Measurements from ENCODE around the gene CSNK1E. TPM values are rescaled to one million over a fixed set of nuclear protein-coding genes. Genes with fewer than 3 reads are reported as not detected.
"Not testable (repeated sequence)": the region's sequence is repeated elsewhere in the genome, so short reads cannot be mapped to it uniquely, and the experiment has no call there.

Gene CSNK1E
- total RNA-seq = 100 to 1,000 TPM; 110 to 122 TPM

DNA sequence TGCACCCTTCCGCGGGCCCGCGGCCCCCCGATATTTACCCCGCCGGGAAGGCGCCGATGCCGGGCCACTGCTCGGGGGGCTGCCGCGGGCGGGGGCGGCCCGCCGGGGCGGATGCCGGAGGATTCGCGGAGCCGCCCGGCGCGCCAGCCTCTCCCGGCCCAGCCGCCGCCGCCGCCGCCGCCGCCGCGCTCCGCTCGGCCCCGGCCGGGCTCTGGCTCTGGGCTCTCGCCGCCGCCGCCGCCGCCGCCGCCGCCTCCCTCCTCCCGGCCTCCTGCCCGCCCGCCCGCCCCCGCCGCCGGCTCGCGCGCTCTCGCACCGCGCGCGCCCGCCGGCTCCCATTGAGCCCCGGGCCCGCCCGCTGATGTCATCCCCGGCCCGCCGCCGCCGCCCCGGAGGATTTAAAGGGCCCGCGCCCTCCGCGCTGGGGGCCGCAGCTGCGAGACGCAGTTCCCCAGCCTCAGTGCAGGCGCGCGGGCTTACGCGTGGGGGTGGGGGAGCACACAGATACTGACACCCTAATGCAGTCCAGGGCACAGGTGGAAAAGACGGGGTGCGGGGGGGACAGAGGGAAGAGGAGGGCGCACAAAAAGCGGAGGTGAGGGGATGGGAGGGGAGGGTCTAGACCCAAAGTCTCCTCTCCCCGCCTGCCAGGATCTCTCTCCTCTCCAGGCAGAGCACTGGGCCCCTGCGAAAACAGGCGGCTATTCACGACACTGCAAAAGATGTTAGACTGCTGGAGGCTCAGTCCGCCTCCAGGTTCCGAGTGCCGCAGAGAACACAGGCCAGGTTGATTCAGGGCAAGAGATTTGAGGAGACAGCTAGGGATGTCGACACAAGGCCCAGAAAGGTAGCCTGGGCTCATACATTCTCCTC, at the start of gene CSNK1E:
TSS of gene CSNK1E (minus strand) at position 312 of the 873 bp plus-strand sequence. CDS start 3,276 bp downstream, outside the sequence.
- Mint-ChIP-seq H3K4me3 (peak within 1 kb of the TSS; percentile 88), H3K27me3 (no peaks in the 10 kb centered on the region), H3K27ac (peak within 1 kb of the TSS; percentile 91), H3K4me1 (peaks cover 46% of the 10 kb centered on the region), H3K36me3 (no peaks in the 10 kb centered on the region), H3K9me3 (ENCODE audit: low read depth) (no peaks in the 10 kb centered on the region)
- ATAC-seq (peak; percentile 81), DNase-seq (peak; percentile 73)
- CTCF ChIA-PET = interaction anchor here (0.7 to 1.5 kb wide), 3 partner anchors 22 to 265 kb away, joined by 3 to 8 read pairs (median 4); no protein-coding TSS in a partner anchor

GRCh38 chr22:38365829-38366228, 48.6 kb upstream of the CSNK1E start:
- ATAC-seq; CTCF ChIA-PET; DNase-seq; H3K4me3 Mint-ChIP-seq; H3K27me3 Mint-ChIP-seq; H3K9me3 Mint-ChIP-seq (ENCODE audit: low read depth); H3K4me1 Mint-ChIP-seq; H3K27ac Mint-ChIP-seq: not testable (repeated sequence)
- H3K36me3 Mint-ChIP-seq = peaks cover 11% of the 10 kb centered on the region

DNA sequence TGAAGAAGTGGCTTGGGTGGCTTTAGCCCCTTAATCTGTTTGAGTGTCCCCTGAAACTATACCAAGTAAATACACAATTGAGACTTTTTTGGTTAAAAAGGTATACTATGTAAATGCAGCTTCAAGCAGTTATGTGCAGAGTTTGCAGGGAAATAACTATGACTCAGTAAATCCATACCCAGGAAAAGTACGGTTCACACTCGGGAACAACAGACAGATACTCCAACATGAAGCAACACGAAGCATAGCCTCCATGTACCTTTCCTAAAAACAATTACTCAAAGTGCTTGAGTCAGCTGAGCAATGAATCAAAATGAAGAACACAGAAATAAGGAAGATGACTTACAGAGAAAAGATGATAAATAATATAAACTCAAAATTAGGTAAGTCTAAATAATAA, 47.9 kb upstream of the CSNK1E start:
- H3K36me3 Mint-ChIP-seq = peaks cover 11% of the 10 kb centered on the region
- H3K27ac Mint-ChIP-seq; DNase-seq; H3K4me1 Mint-ChIP-seq; CTCF ChIA-PET; H3K9me3 Mint-ChIP-seq (ENCODE audit: low read depth); H3K27me3 Mint-ChIP-seq; ATAC-seq; H3K4me3 Mint-ChIP-seq: not testable (repeated sequence)

- H3K9me3 Mint-ChIP-seq (ENCODE audit: low read depth); H3K4me1 Mint-ChIP-seq; ATAC-seq; H3K27me3 Mint-ChIP-seq; H3K27ac Mint-ChIP-seq; H3K36me3 Mint-ChIP-seq; CTCF ChIA-PET; DNase-seq; H3K4me3 Mint-ChIP-seq: not testable (repeated sequence)
These were observed 43.3 kb upstream of the CSNK1E start for GRCh38 chr22:38360560-38360959.

GRCh38 chr22:38359817-38360216, 42.6 kb upstream of the CSNK1E start:
- DNase-seq; H3K36me3 Mint-ChIP-seq; H3K27me3 Mint-ChIP-seq; H3K27ac Mint-ChIP-seq; H3K9me3 Mint-ChIP-seq (ENCODE audit: low read depth); ATAC-seq; H3K4me1 Mint-ChIP-seq; CTCF ChIA-PET; H3K4me3 Mint-ChIP-seq: not testable (repeated sequence)

- H3K4me1 Mint-ChIP-seq; DNase-seq; H3K36me3 Mint-ChIP-seq; H3K27me3 Mint-ChIP-seq; H3K4me3 Mint-ChIP-seq; CTCF ChIA-PET; H3K27ac Mint-ChIP-seq; H3K9me3 Mint-ChIP-seq (ENCODE audit: low read depth); ATAC-seq: not testable (repeated sequence)
These were observed 40.7 kb upstream of the CSNK1E start for GRCh38 chr22:38357971-38358370.

DNA sequence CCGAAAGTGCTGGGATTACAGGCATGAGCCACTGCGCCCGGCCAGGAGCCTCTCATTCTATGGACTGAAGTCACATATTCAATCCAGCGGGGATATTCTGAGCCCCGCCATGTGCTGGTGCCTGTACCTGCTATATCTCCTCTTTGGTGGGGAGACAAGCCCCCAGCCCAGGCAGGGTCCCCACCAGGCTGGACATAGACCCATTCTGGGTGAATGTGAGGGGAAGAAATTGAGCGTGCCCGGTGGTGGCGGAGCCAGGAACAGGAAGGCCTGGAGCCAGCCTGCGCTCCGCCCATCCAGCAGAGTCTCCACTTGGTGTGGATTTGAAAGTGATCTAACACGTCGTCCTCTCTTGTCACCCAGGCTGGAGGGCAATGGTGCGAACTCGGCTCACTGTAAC, 38.0 kb upstream of the CSNK1E start:
- H3K4me3 Mint-ChIP-seq = no peak overlapping the region

GRCh38 chr22:38353701-38354100, 36.5 kb upstream of the CSNK1E start:
- DNase-seq (no peak), ATAC-seq (no peak)
- no peaks in the 10 kb centered on the region for H3K27me3 Mint-ChIP-seq
- CTCF ChIA-PET = interaction anchor here (1.8 to 3.8 kb wide), 3 partner anchors 80 to 301 kb away, joined by 4 to 32 read pairs (median 6); no protein-coding TSS in a partner anchor
- H3K36me3 Mint-ChIP-seq = no peaks in the 10 kb centered on the region
- H3K9me3 Mint-ChIP-seq (ENCODE audit: low read depth) = no peaks in the 10 kb centered on the region
- no peaks in the 10 kb centered on the region for H3K4me1 Mint-ChIP-seq
- H3K4me3 Mint-ChIP-seq = no peak overlapping the region
- no peak overlapping the region for H3K27ac Mint-ChIP-seq

More for the DNA sequence above, 38.0 kb upstream of the CSNK1E start:
- Mint-ChIP-seq H3K27me3 (no peaks in the 10 kb centered on the region), H3K9me3 (ENCODE audit: low read depth) (no peaks in the 10 kb centered on the region), H3K36me3 (no peaks in the 10 kb centered on the region), H3K4me1 (no peaks in the 10 kb centered on the region), H3K27ac (no peak overlapping the region)
- CTCF ChIA-PET = interaction anchor here (0.9 to 3.8 kb wide), 2 partner anchors 303 to 956 kb away, joined by 3 to 32 read pairs; no protein-coding TSS in a partner anchor
- ATAC-seq = no peak
- DNase-seq = no peak

DNA sequence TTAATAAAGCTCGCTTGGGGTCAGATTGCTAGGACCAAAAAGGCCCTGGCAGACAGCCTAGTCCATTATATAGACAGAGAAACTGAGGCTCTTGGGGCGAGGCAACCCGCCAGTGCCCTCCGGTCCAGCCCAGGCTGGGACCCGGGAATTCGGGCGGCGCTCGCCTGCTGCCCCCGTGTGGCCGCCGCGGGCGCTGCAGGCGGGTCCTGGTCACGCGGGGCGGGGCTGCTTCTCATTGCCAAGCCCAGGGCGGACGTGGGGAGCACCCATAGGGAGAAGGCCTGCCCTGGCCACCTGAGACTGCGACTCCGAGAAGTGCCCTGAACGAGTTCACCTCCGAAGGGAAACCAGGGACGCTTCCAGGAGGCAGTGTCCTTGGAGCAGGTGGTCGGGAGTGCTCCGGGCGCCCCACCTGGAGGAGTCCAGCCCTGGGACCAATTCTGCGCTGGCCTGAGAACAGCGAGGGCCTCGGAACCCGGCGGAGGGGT, 36.0 kb upstream of the CSNK1E start:
- CTCF ChIA-PET = interaction anchor here (0.6 to 3.8 kb wide), 13 partner anchors 12 to 304 kb away, joined by 3 to 32 read pairs (median 4); no protein-coding TSS in a partner anchor
- Mint-ChIP-seq H3K9me3 (ENCODE audit: low read depth) (no peaks in the 10 kb centered on the region), H3K4me1 (no peaks in the 10 kb centered on the region), H3K4me3 (no peak overlapping the region), H3K36me3 (no peaks in the 10 kb centered on the region), H3K27me3 (no peaks in the 10 kb centered on the region), H3K27ac (no peak overlapping the region)
- ATAC-seq = peak; percentile 83
- peak; percentile 66 for DNase-seq

- no peaks in the 10 kb centered on the region for H3K9me3 Mint-ChIP-seq (ENCODE audit: low read depth)
- no peaks in the 10 kb centered on the region for H3K36me3 Mint-ChIP-seq
- no peak overlapping the region for H3K27ac Mint-ChIP-seq
- CTCF ChIA-PET = interaction anchor here (0.6 to 3.8 kb wide), 13 partner anchors 11 to 303 kb away, joined by 3 to 32 read pairs (median 4); no protein-coding TSS in a partner anchor
- H3K4me3 Mint-ChIP-seq = no peak overlapping the region
- H3K4me1 Mint-ChIP-seq = no peaks in the 10 kb centered on the region
- no peaks in the 10 kb centered on the region for H3K27me3 Mint-ChIP-seq
- DNase-seq = no peak
- no peak for ATAC-seq
These were observed 35.2 kb upstream of the CSNK1E start for GRCh38 chr22:38352436-38352835.

DNA sequence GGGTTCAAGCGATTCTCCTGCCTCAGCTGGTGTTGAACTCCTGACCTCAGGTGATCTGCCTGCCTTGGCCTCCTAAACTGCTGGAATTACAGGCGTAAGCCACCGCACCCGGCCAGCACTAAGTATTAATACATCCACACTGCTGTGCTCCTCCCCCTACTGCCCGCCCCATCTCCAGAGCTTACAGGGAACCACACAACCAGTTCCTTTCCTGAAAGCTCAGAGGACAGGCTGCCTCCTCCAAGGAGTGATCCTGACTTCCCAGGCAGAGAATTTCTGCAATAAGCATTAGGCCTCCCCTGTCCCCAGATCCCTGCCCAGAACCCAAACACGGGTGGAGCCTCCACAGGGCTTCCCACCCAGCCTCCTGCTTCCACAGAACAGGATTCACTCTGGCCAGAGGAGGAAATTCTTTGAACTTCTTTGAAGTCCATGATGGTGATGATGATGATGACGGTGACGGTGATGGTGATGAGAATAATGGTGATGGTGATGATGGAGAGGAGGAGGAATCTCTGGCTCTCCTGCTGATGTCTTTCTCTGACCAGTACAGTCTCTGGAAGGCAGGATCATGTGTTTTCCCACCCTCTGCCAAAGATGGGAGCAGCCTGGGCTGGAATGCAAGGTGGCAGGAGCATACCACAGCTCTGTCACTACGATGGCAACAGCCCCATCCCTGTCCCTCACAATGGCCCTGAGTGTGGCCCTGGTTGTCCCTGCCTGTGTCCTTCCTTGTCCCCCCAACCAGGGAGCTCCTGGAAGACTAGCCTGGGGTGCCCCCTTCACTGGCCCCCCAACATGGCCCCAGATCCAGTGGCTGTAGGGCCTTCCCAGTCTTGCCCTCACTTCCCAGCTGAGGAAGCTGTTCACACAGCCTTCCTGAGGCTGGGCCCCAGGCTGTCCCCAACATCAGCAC, 33.5 kb upstream of the CSNK1E start:
- CTCF ChIA-PET = interaction anchor here (0.6 to 0.9 kb wide), 2 partner anchors 13 to 299 kb away, joined by 3 to 4 read pairs; no protein-coding TSS in a partner anchor
- H3K27me3 Mint-ChIP-seq = no peaks in the 10 kb centered on the region
- H3K9me3 Mint-ChIP-seq (ENCODE audit: low read depth) = no peaks in the 10 kb centered on the region
- no peaks in the 10 kb centered on the region for H3K36me3 Mint-ChIP-seq
- no peak for ATAC-seq
- no peak overlapping the region for H3K4me3 Mint-ChIP-seq
- DNase-seq = peak; percentile 18
- H3K4me1 Mint-ChIP-seq = no peaks in the 10 kb centered on the region
- H3K27ac Mint-ChIP-seq = no peak overlapping the region

- DNase-seq (peak; percentile 23), ATAC-seq (no peak)
- H3K27ac Mint-ChIP-seq = no peak overlapping the region
- H3K4me1 Mint-ChIP-seq = no peaks in the 10 kb centered on the region
- no peaks in the 10 kb centered on the region for H3K27me3 Mint-ChIP-seq
- H3K4me3 Mint-ChIP-seq = no peak overlapping the region
- H3K9me3 Mint-ChIP-seq (ENCODE audit: low read depth) = no peaks in the 10 kb centered on the region
- CTCF ChIA-PET = no interaction called here
- no peaks in the 10 kb centered on the region for H3K36me3 Mint-ChIP-seq
These were observed 31.7 kb upstream of the CSNK1E start for GRCh38 chr22:38348751-38349496.
